Trophoblast cell (in vitro differentiated cells and primary cell): ENCODE results near the gene TMA7.

Source experiments
- DNase-seq, 2 donors: peaks; one replicate each; pipeline ENCODE4 v3.0.0-alpha.2; 2016
- H2AFZ ChIP-seq: 2 replicates; pipeline ENCODE4 v1.6.1; 2013; ENCODE audit warnings: low read length, moderate library complexity, mild to moderate bottlenecking; ENCODE audit not compliant: insufficient read depth, poor library complexity
- H2AK5ac ChIP-seq: 2 replicates; pipeline ENCODE4 v1.6.1; 2013; ENCODE audit warnings: mild to moderate bottlenecking, low read length
- H2BK120ac ChIP-seq: 2 replicates; pipeline ENCODE4 v1.6.1; 2013; ENCODE audit warnings: low read length, mild to moderate bottlenecking, moderate library complexity; ENCODE audit not compliant: insufficient read depth, poor library complexity
- H2BK12ac ChIP-seq: 2 replicates; pipeline ENCODE4 v1.6.1; 2013; ENCODE audit warnings: mild to moderate bottlenecking, low read length, moderate library complexity
- H2BK5ac ChIP-seq: 2 replicates; pipeline ENCODE4 v1.6.1; 2013; ENCODE audit warnings: low read length, low read depth, moderate library complexity, mild to moderate bottlenecking; ENCODE audit not compliant: poor library complexity
- H3K14ac ChIP-seq: 2 replicates; pipeline ENCODE4 v1.6.1; 2013; ENCODE audit warnings: mild to moderate bottlenecking, low read length
- H3K18ac ChIP-seq: 2 replicates; pipeline ENCODE4 v1.6.1; 2013; ENCODE audit warnings: mild to moderate bottlenecking, low read length
- H3K23ac ChIP-seq: 2 replicates; pipeline ENCODE4 v1.6.1; 2013; ENCODE audit warnings: low read length
- H3K27ac ChIP-seq: 2 replicates; pipeline ENCODE4 v1.5.1; 2013; ENCODE audit warnings: low read depth, mild to moderate bottlenecking, inconsistent platforms, low read length, moderate library complexity
- H3K27me3 ChIP-seq: 2 replicates; pipeline ENCODE4 v1.6.1; 2013; ENCODE audit warnings: inconsistent platforms, mild to moderate bottlenecking, low read length, moderate library complexity; ENCODE audit not compliant: insufficient read depth
- H3K36me3 ChIP-seq, 2 experiments: 1 replicate in 1 of 2; 2 replicates in 1 of 2; pipeline ENCODE4 v1.6.1; 2013; ENCODE audit warnings: low read length in 2 of 2, mild to moderate bottlenecking in 2 of 2, moderate library complexity in 1 of 2; ENCODE audit not compliant: insufficient read depth in 2 of 2, control insufficient read depth in 1 of 2
- H3K4ac ChIP-seq: 2 replicates; pipeline ENCODE4 v1.6.1; 2013; ENCODE audit warnings: low read depth, mild to moderate bottlenecking, low read length, moderate library complexity
- H3K4me1 ChIP-seq, 2 experiments: 1 replicate in 1 of 2; 2 replicates in 1 of 2; pipeline ENCODE4 v1.6.1; 2013; ENCODE audit warnings: low read length in 2 of 2, mild to moderate bottlenecking in 2 of 2, moderate library complexity in 1 of 2; ENCODE audit not compliant: insufficient read depth in 2 of 2, control insufficient read depth in 1 of 2
- H3K4me2 ChIP-seq: 2 replicates; pipeline ENCODE4 v1.6.1; 2013; ENCODE audit warnings: inconsistent platforms, mild to moderate bottlenecking, low read length, moderate library complexity
- H3K4me3 ChIP-seq: 2 replicates; pipeline ENCODE4 v1.5.1; 2013; ENCODE audit warnings: mild to moderate bottlenecking, low read depth, low read length, inconsistent platforms
- H3K79me1 ChIP-seq: one replicate; pipeline ENCODE4 v1.6.1; 2013; ENCODE audit warnings: low read length
- H3K79me2 ChIP-seq: 2 replicates; pipeline ENCODE4 v1.6.1; 2013; ENCODE audit warnings: low read length, mild to moderate bottlenecking; ENCODE audit not compliant: control insufficient read depth, insufficient read depth, poor library complexity
- H3K9ac ChIP-seq: 2 replicates; pipeline ENCODE4 v1.6.1; 2013; ENCODE audit warnings: mild to moderate bottlenecking, low read length
- H3K9me3 ChIP-seq: 2 replicates; pipeline ENCODE4 v1.6.1; 2013; ENCODE audit warnings: low read depth, mild to moderate bottlenecking, control low read depth, inconsistent platforms, low read length; ENCODE audit not compliant: insufficient read depth
- H4K12ac ChIP-seq: 2 replicates; pipeline ENCODE4 v1.6.1; 2013; ENCODE audit warnings: low read depth, mild to moderate bottlenecking, low read length, moderate library complexity
- H4K8ac ChIP-seq: 2 replicates; pipeline ENCODE4 v1.6.1; 2013; ENCODE audit warnings: low read depth, mild to moderate bottlenecking, low read length, moderate library complexity
- H4K91ac ChIP-seq: one replicate; pipeline ENCODE4 v1.6.1; 2013; ENCODE audit warnings: low read depth, mild to moderate bottlenecking, low read length, moderate library complexity
- WGBS: extraction: QIAGEN DNeasy Blood & Tissue Kit; methylation state at CpG from one replicate; pipeline ENCODE4 v1.1.7; 2013; ENCODE audit warnings: missing lambda C conversion rate; ENCODE audit not compliant: insufficient read length, insufficient coverage; ENCODE audit errors: extremely low coverage; 5-methylcytosine and 5-hydroxymethylcytosine counted together

TMA7 gene

DNA sequence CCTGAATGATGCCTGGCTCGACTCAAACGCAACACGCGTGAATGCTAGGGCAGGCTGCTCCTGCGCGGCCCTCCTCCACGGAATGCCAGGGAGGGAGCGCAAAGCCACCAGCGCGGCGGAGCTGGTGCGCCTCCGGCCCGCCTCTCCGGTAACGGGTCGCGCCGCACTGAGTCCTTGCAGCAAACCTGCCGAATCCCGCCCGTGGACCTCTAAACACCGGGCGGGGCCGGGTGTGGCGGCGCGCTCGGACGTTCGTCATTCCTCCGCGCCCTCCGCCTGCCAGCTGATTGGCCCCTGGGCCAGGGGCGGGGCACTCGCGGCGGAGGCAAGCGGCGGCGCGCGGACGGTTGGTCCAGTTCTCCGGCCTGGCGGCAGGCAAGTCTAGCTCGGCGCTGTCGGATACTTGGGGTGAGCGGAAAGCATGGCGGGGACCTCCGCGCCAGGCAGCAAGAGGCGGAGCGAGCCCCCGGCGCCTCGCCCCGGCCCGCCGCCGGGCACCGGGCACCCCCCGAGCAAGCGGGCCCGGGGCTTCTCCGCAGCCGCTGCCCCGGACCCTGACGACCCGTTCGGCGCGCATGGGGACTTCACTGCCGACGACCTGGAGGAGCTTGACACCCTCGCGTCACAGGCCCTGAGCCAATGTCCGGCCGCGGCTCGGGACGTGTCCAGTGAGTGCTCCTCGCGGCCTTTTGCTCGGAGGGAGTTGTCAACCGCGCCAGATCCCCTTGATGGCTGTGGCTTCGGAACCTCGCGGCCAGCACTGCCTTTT is 6.6 kb downstream of the TMA7 start, which contains the start of gene ATRIP:
ATRIP (plus strand) TSS at position 313 of the 769 bp plus-strand sequence; CDS start at position 422, 109 bp downstream.
- Histone ChIP-seq H3K27ac (peak within 1 kb of the TSS; percentile 81), H3K36me3 (peaks cover 20 to 24% of the 10 kb centered on the region in 2 experiments), H2AFZ (peak within 1 kb of the TSS; percentile 83), H3K27me3 (no peaks in the 10 kb centered on the region), H3K18ac (peak within 1 kb of the TSS; percentile 16), H4K91ac (peak within 1 kb of the TSS; percentile 53), H2AK5ac (no peak within 1 kb of the TSS), H3K4me1 (peaks cover 8 to 9% of the 10 kb centered on the region in 2 experiments), H3K9ac (peak within 1 kb of the TSS; percentile 79), H3K4me3 (peak within 1 kb of the TSS; percentile 87), H4K12ac (peak within 1 kb of the TSS; percentile 56), H3K79me2 (no peaks in the 10 kb centered on the region), H4K8ac (peak within 1 kb of the TSS; percentile 84), H2BK120ac (peak within 1 kb of the TSS; percentile 14), H2BK5ac (peak within 1 kb of the TSS; percentile 35), H3K14ac (peak within 1 kb of the TSS; percentile 40), H3K23ac (no peak within 1 kb of the TSS), H3K9me3 (no peaks in the 10 kb centered on the region), H3K4ac (peak within 1 kb of the TSS; percentile 41), H3K79me1 (peaks cover 1% of the 10 kb centered on the region), H3K4me2 (peak within 1 kb of the TSS; percentile 81), H2BK12ac (no peak within 1 kb of the TSS)
- no CpG with 5 or more reads among the region's 91 CpGs for WGBS
- DNase-seq: peak; percentile 87 to 93

DNA sequence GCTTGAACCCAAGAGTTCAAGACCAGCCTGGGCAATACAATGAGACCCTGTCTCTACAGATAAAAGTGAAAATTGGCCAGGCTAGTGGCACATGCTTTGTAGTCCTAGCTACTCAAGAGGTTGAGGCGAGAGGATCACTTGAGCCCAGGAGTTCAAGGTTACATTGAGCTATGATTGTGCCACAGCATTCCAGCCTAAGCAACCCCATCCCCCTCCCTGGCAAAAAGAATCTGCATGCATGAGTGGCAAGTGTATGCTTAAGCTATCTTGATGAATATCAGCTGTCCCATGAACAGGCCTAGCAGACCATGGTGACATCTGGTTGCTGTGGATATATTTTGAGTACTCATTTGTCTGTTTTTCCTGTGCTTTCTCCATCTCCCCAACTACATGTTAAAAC is 11.2 kb downstream of the TMA7 start:
- Histone ChIP-seq H3K18ac (no peak overlapping the region), H3K14ac (no peak overlapping the region), H3K4me1 (peaks cover 3 to 5% of the 10 kb centered on the region in 2 experiments), H3K4me2 (no peak overlapping the region), H3K79me2 (no peaks in the 10 kb centered on the region), H2BK5ac (no peak overlapping the region), H4K91ac (no peak overlapping the region), H3K23ac (no peak overlapping the region), H3K9ac (no peak overlapping the region), H3K9me3 (no peaks in the 10 kb centered on the region), H3K79me1 (peaks cover 1% of the 10 kb centered on the region), H3K4me3 (no peak overlapping the region), H4K12ac (no peak overlapping the region), H3K27me3 (no peaks in the 10 kb centered on the region), H2AFZ (no peak overlapping the region), H3K36me3 (peaks cover 17 to 29% of the 10 kb centered on the region in 2 experiments), H3K4ac (no peak overlapping the region), H3K27ac (no peak overlapping the region), H2AK5ac (no peak overlapping the region), H4K8ac (no peak overlapping the region), H2BK120ac (no peak overlapping the region), H2BK12ac (no peak overlapping the region)
- no peak for DNase-seq
- no CpG with 5 or more reads among the region's 1 CpG for WGBS

DNA sequence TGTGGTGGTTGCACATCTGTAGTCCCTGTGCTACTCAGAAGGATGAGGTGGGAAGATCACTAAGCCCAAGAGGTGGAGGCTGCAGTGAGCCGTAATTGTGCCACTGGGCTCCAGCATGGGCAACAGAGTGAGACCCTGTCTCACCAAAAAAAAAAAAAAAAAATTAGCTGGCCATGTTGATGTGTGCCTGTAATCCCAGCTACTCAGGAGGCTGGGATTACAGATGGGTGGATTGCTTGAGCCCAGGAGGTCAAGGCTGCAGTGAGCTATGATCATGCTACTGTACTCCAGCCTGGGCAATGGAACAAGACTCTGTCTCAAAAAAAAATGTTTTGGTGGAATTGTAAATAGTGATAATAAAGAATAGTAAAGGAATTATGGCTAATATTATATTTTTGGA is 16.4 kb downstream of the TMA7 start:
- Histone ChIP-seq H3K4me2 (no peak overlapping the region), H4K91ac (no peak overlapping the region), H3K4me1 (peaks cover 8% of the 10 kb centered on the region in 2 experiments), H3K9me3 (no peaks in the 10 kb centered on the region), H3K14ac (no peak overlapping the region), H3K9ac (no peak overlapping the region), H3K18ac (no peak overlapping the region), H3K4ac (no peak overlapping the region), H2AK5ac (no peak overlapping the region), H4K12ac (no peak overlapping the region), H3K79me2 (no peaks in the 10 kb centered on the region), H3K36me3 (peaks cover 35 to 57% of the 10 kb centered on the region in 2 experiments), H4K8ac (no peak overlapping the region), H2BK5ac (no peak overlapping the region), H2AFZ (no peak overlapping the region), H3K27me3 (no peaks in the 10 kb centered on the region), H2BK12ac (no peak overlapping the region), H3K79me1 (peaks cover 1% of the 10 kb centered on the region), H3K27ac (no peak overlapping the region), H2BK120ac (no peak overlapping the region), H3K23ac (no peak overlapping the region), H3K4me3 (no peak overlapping the region)
- WGBS: no CpG with 5 or more reads among the region's 1 CpG
- no peak for DNase-seq

DNA sequence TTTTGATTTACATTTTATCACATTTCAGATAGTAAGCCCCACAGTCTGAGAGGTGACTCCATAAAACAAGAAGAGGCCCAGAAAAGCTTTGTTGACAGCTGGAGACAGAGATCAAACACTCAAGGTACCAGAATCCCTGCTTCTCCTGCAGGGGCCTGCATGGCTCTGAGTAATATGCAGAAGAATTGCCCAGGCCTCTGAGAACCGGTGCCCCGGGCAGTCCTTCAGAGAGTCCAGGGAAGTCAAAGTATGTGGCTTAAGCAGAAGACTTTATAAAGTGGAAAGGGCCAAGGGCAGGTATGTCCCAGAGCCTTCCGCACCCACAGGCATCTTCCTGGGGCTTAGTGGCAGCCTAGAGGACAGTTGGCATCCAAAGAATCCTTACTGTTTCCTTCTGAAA is 19.3 kb downstream of the TMA7 start:
- no peak overlapping the region for H2BK12ac ChIP-seq
- peaks cover 8% of the 10 kb centered on the region in 2 experiments for H3K4me1 ChIP-seq
- H2AK5ac ChIP-seq: no peak overlapping the region
- DNase-seq: peak; percentile 97
- no peak overlapping the region for H2BK5ac ChIP-seq
- peaks cover 30 to 51% of the 10 kb centered on the region in 2 experiments for H3K36me3 ChIP-seq
- H3K79me1 ChIP-seq: peaks cover 1% of the 10 kb centered on the region
- no peaks in the 10 kb centered on the region for H3K9me3 ChIP-seq
- no peak overlapping the region for H3K18ac ChIP-seq
- no peak overlapping the region for H3K4ac ChIP-seq
- no CpG with 5 or more reads among the region's 3 CpGs for WGBS
- H3K9ac ChIP-seq: no peak overlapping the region
- H2AFZ ChIP-seq: no peak overlapping the region
- H3K79me2 ChIP-seq: no peaks in the 10 kb centered on the region
- H4K91ac ChIP-seq: no peak overlapping the region
- H2BK120ac ChIP-seq: no peak overlapping the region
- no peak overlapping the region for H4K8ac ChIP-seq
- no peak overlapping the region for H3K23ac ChIP-seq
- no peak overlapping the region for H4K12ac ChIP-seq
- no peak overlapping the region for H3K14ac ChIP-seq
- no peak overlapping the region for H3K27ac ChIP-seq
- no peak overlapping the region for H3K4me2 ChIP-seq
- H3K4me3 ChIP-seq: no peak overlapping the region
- no peaks in the 10 kb centered on the region for H3K27me3 ChIP-seq
